Hepatocyte (in vitro differentiated cells): ENCODE data around the gene YPEL4. TPM values are rescaled to one million over a fixed set of nuclear protein-coding genes. Genes with fewer than 3 reads are reported as not detected.
A peak's percentile ranks its signal among the peaks of the same experiment; 100 is the strongest.

Experiments used
- DNase-seq: peaks from one replicate; pipeline ENCODE4 v3.0.0-alpha.2; 2016; ENCODE audit warnings: low spot score
- H2AFZ ChIP-seq: fragments of 200-600 bp; sonication (generic); 2 replicates; pipeline ENCODE4 v1.6.0; 2016; ENCODE audit warnings: antibody characterized with exemption, mild to moderate bottlenecking
- H3K27ac ChIP-seq: fragments of 200-600 bp; sonication (generic); 2 replicates; pipeline ENCODE4 v1.5.1; 2016; ENCODE audit warnings: mild to moderate bottlenecking
- H3K27me3 ChIP-seq: fragments of 200-600 bp; sonication (generic); 2 replicates; pipeline ENCODE4 v1.6.1; 2016
- H3K36me3 ChIP-seq: fragments of 200-600 bp; sonication (generic); replicated peaks from 2 replicates; pipeline ENCODE4 v1.5.1; 2016; ENCODE audit warnings: low read depth; ENCODE audit not compliant: insufficient read depth
- H3K4me1 ChIP-seq: fragments of 200-600 bp; sonication (generic); 2 replicates; pipeline ENCODE4 v1.5.1; 2016; ENCODE audit warnings: mild to moderate bottlenecking, moderate library complexity; ENCODE audit not compliant: insufficient read depth
- H3K4me2 ChIP-seq: fragments of 200-600 bp; sonication (generic); 2 replicates; pipeline ENCODE4 v1.6.0; 2016
- H3K4me3 ChIP-seq: fragments of 200-600 bp; sonication (generic); 2 replicates; pipeline ENCODE4 v1.5.1; 2016; ENCODE audit warnings: mild to moderate bottlenecking
- H3K79me2 ChIP-seq: fragments of 200-600 bp; sonication (generic); 2 replicates; pipeline ENCODE4 v1.6.0; 2017; ENCODE audit warnings: mild to moderate bottlenecking
- H3K9me2 ChIP-seq: fragments of 200-600 bp; sonication (generic); replicated peaks from 2 replicates; pipeline ENCODE4 v1.6.0; 2017; ENCODE audit warnings: mild to moderate bottlenecking; ENCODE audit not compliant: insufficient read depth
- H3K9me3 ChIP-seq: fragments of 200-600 bp; sonication (generic); 2 replicates; pipeline ENCODE4 v1.5.1; 2016; ENCODE audit warnings: low read depth, mild to moderate bottlenecking
- H4K20me1 ChIP-seq: fragments of 200-600 bp; sonication (generic); 2 replicates; pipeline ENCODE4 v1.6.0; 2016; ENCODE audit warnings: mild to moderate bottlenecking; ENCODE audit not compliant: insufficient read depth, poor library complexity, severe bottlenecking
- CTCF ChIP-seq: fragments of 200-600 bp; sonication (generic); IDR thresholded peaks from 2 replicates; pipeline ENCODE4 v1.5.1; 2016; ENCODE audit warnings: antibody characterized with exemption, mild to moderate bottlenecking; ENCODE audit not compliant: poor library complexity
- EZH2 ChIP-seq: fragments of 200-600 bp; sonication (generic); IDR thresholded peaks from 2 replicates; pipeline ENCODE4 v1.6.1; 2016; ENCODE audit warnings: antibody characterized with exemption, mild to moderate bottlenecking, borderline replicate concordance
- EZH2phosphoT487 ChIP-seq: fragments of 200-600 bp; sonication (generic); IDR thresholded peaks from one replicate; pipeline ENCODE4 v1.6.1; 2018; ENCODE audit warnings: antibody characterized with exemption, mild to moderate bottlenecking, low read depth, moderate library complexity; ENCODE audit not compliant: unreplicated experiment, severe bottlenecking
- WGBS: methylation state at CpG from one replicate; pipeline ENCODE4 v1.1.6; 2016; ENCODE audit warnings: low lambda C conversion rate; ENCODE audit errors: missing lambda C conversion rate; 5-methylcytosine and 5-hydroxymethylcytosine counted together
- polyA plus RNA-seq: library from polyadenylated mRNA; unstranded; fragments of >200 nt; fragmentation: Nextera tagmentation; extraction: Ambion mirVana; gene quantifications from 2 replicates; pipeline ENCODE4 v1.2.1, GENCODE V29; 2016
- total RNA-seq: library from RNA; depleted of rRNA; stranded (reverse); fragments of >200 nt; gene quantifications from 2 replicates; pipeline ENCODE4 v1.2.3, GENCODE V29; 2014

The YPEL4 gene
- total and polyA plus RNA-seq, 2 experiments from 2014 or later, result 0.90 to 3.9 TPM

- Histone ChIP-seq H3K9me2 (no peaks in the 10 kb centered on the region), H2AFZ (no peak overlapping the region), H4K20me1 (peaks cover 9% of the 10 kb centered on the region), H3K27ac (no peak overlapping the region), H3K4me3 (no peak overlapping the region), H3K36me3 (no peaks in the 10 kb centered on the region), H3K79me2 (peaks cover 8% of the 10 kb centered on the region), H3K4me1 (peaks cover 59% of the 10 kb centered on the region), H3K4me2 (no peak overlapping the region), H3K27me3 (peaks cover 15% of the 10 kb centered on the region), H3K9me3 (no peaks in the 10 kb centered on the region)
- DNase-seq, result no peak
- WGBS, result 51% methylated on average over 5 of the region's 5 CpGs
- TF ChIP-seq EZH2phosphoT487, result no peak
- no peak for TF ChIP-seq CTCF
- TF ChIP-seq EZH2, result no peak
These were observed 4.0 kb downstream of the YPEL4 start for GRCh38 chr11:57645689-57646085.

GRCh38 chr11:57644748-57645688 lies 4.7 kb downstream of the YPEL4 start:
- H3K4me3 ChIP-seq, result no peak overlapping the region
- no peak overlapping the region for H2AFZ ChIP-seq
- peak; percentile 90 for DNase-seq
- peaks cover 15% of the 10 kb centered on the region for H4K20me1 ChIP-seq
- no peak overlapping the region for H3K27ac ChIP-seq
- no peaks in the 10 kb centered on the region for H3K36me3 ChIP-seq
- H3K79me2 ChIP-seq, result peaks cover 15% of the 10 kb centered on the region
- no peak for TF ChIP-seq EZH2
- TF ChIP-seq CTCF, result peak; percentile 96
- TF ChIP-seq EZH2phosphoT487, result no peak
- H3K4me2 ChIP-seq, result peak overlapping the region; percentile 61
- H3K9me3 ChIP-seq, result no peaks in the 10 kb centered on the region
- whole genome bisulfite sequencing, result 32% methylated on average over 17 of the region's 17 CpGs
- H3K4me1 ChIP-seq, result peaks cover 61% of the 10 kb centered on the region
- no peaks in the 10 kb centered on the region for H3K9me2 ChIP-seq
- H3K27me3 ChIP-seq, result peaks cover 15% of the 10 kb centered on the region

- peaks cover 24% of the 10 kb centered on the region for H3K79me2 ChIP-seq
- H3K9me3 ChIP-seq, result no peaks in the 10 kb centered on the region
- no peak for DNase-seq
- H3K4me3 ChIP-seq, result no peak overlapping the region
- TF ChIP-seq CTCF (no peak), EZH2phosphoT487 (no peak)
- peaks cover 58% of the 10 kb centered on the region for H3K4me1 ChIP-seq
- H3K9me2 ChIP-seq, result no peaks in the 10 kb centered on the region
- H3K36me3 ChIP-seq, result no peaks in the 10 kb centered on the region
- no peak overlapping the region for H3K4me2 ChIP-seq
- 67% methylated on average over 3 of the region's 3 CpGs for WGBS
- no peak overlapping the region for H2AFZ ChIP-seq
- peaks cover 16% of the 10 kb centered on the region for H4K20me1 ChIP-seq
- H3K27me3 ChIP-seq, result peaks cover 14% of the 10 kb centered on the region
- H3K27ac ChIP-seq, result no peak overlapping the region
These were observed 5.9 kb downstream of the YPEL4 start for GRCh38 chr11:57643802-57644201.
